GM18858 (cell line): ENCODE results near the gene ARL4D.
"Not testable (repeated sequence)": the region's sequence is repeated elsewhere in the genome, so short reads cannot be mapped to it uniquely, and the experiment has no call there.

Experiments used
- ATAC-seq: cut with Tn5 transposase; IDR thresholded peaks from one replicate; pipeline ENCODE4 v1.9.1; 2021; ENCODE audit not compliant: unreplicated experiment

ARL4D gene

GRCh38 chr17:43398724-43399595 lies at the start of gene ARL4D:
Gene ARL4D, plus strand, starts transcription at chr17:43398993. Its CDS starts 740 bp downstream, at chr17:43399733.
- no peak for ATAC-seq

- no peak for ATAC-seq
Measured at GRCh38 chr17:43349142-43349541, 49.7 kb upstream of the ARL4D start.

- no peak for ATAC-seq
Measured at GRCh38 chr17:43350888-43351361, 47.9 kb upstream of the ARL4D start.

- no peak for ATAC-seq
Measured at GRCh38 chr17:43351691-43352090, 47.1 kb upstream of the ARL4D start.

- ATAC-seq, result no peak
Measured at GRCh38 chr17:43352579-43353331, 46.0 kb upstream of the ARL4D start.

GRCh38 chr17:43353393-43353792 lies 45.4 kb upstream of the ARL4D start:
- no peak for ATAC-seq

- ATAC-seq, result no peak
Measured at GRCh38 chr17:43354371-43354770, 44.4 kb upstream of the ARL4D start.

- no peak for ATAC-seq
Measured at GRCh38 chr17:43356450-43356849, 42.3 kb upstream of the ARL4D start.

GRCh38 chr17:43356999-43357398 lies 41.8 kb upstream of the ARL4D start:
- ATAC-seq, result no peak

GRCh38 chr17:43359469-43360110 lies 39.2 kb upstream of the ARL4D start:
- ATAC-seq, result no peak

- ATAC-seq, result peak; percentile 23
Measured at GRCh38 chr17:43360376-43360738, 38.4 kb upstream of the ARL4D start.

GRCh38 chr17:43360739-43361505 lies 37.9 kb upstream of the ARL4D start:
- ATAC-seq, result peak; percentile 69

GRCh38 chr17:43363181-43363925 lies 35.4 kb upstream of the ARL4D start:
- ATAC-seq, result no peak

- no peak for ATAC-seq
Measured at GRCh38 chr17:43363926-43364285, 34.9 kb upstream of the ARL4D start.

- no peak for ATAC-seq
Measured at GRCh38 chr17:43365356-43365755, 33.4 kb upstream of the ARL4D start.

- ATAC-seq, result not testable (repeated sequence)
Measured at GRCh38 chr17:43365921-43366320, 32.9 kb upstream of the ARL4D start.

- ATAC-seq, result no peak
Measured at GRCh38 chr17:43366891-43367736, 31.7 kb upstream of the ARL4D start.

GRCh38 chr17:43367737-43368242 lies 31.0 kb upstream of the ARL4D start:
- peak; percentile 31 for ATAC-seq
